Tibial artery (tissue), 4 donors: ENCODE measurements around the gene CCDC112.

ENCODE experiments used
- DNase-seq, 2 donors: peaks; one replicate each; pipeline ENCODE4 v3.0.0-alpha.2; 2019
- H3K27ac ChIP-seq, 2 donors: fragments of 200-600 bp; sonication (generic) in 1 of 2; 1 replicate in 1 of 2; 2 replicates in 1 of 2; pipeline ENCODE4 v1.5.1; 2018 to 2019; ENCODE audit warnings: mild to moderate bottlenecking in 1 of 2
- H3K27me3 ChIP-seq, 2 donors: fragments of 200-600 bp; sonication (generic) in 1 of 2; one replicate each; pipeline versions ENCODE4 v1.5.1 to v1.6.0; 2016 to 2019
- H3K36me3 ChIP-seq, 3 donors: fragments of 200-600 bp; sonication (generic) in 2 of 3; one replicate each; pipeline ENCODE4 v1.5.1; 2016 to 2019; ENCODE audit warnings: mild to moderate bottlenecking in 2 of 3
- H3K4me1 ChIP-seq, 4 donors: fragments of 200-600 bp; sonication (generic) in 2 of 4; 1 replicate in 3 of 4; 2 replicates in 1 of 4; pipeline ENCODE4 v1.5.1; 2016 to 2019
- H3K4me3 ChIP-seq, 2 donors: fragments of 200-600 bp; sonication (generic) in 1 of 2; 1 replicate in 1 of 2; 2 replicates in 1 of 2; pipeline ENCODE4 v1.5.1; 2018 to 2019; ENCODE audit warnings: mild to moderate bottlenecking in 2 of 2
- H3K9me3 ChIP-seq, 3 donors: fragments of 200-600 bp; sonication (generic) in 1 of 3; one replicate each; pipeline ENCODE4 v1.5.1; 2016 to 2019
- CTCF ChIP-seq, 2 experiments: fragments of 200-600 bp in 1 of 2; fragments of 450-650 bp in 1 of 2; IDR thresholded peaks; one replicate each; pipeline ENCODE4 v1.5.1; 2017 to 2019; ENCODE audit warnings: antibody characterized with exemption in 2 of 2, mild to moderate bottlenecking in 1 of 2, moderate library complexity in 1 of 2
- intact Hi-C: fragments of 100-400 bp; cut with DNase I; formaldehyde crosslinking; loops from one replicate; pipeline ENCODE4 v1.15.0; 2023; ENCODE audit warnings: low total_unique reads

CCDC112 gene

GRCh38 chr5:115304496-115304895 is 8.0 kb upstream of the CCDC112 start:
- DNase-seq: no peak
- no peaks in the 10 kb centered on the region for H3K36me3 ChIP-seq
- no peaks in the 10 kb centered on the region for H3K9me3 ChIP-seq
- intact Hi-C loops: no loop called here
- no peaks in the 10 kb centered on the region for H3K4me1 ChIP-seq
- TF ChIP-seq CTCF (IDR thresholded peaks at IDR 0.05): no peak
- H3K27ac ChIP-seq: no peak overlapping the region
- peaks cover 0 to 2% of the 10 kb centered on the region in 2 donors for H3K27me3 ChIP-seq
- no peak overlapping the region for H3K4me3 ChIP-seq

GRCh38 chr5:115298811-115299210 is 2.4 kb upstream of the CCDC112 start:
- no peak for DNase-seq
- Histone ChIP-seq H3K4me3 (no peak overlapping the region), H3K36me3 (no peaks in the 10 kb centered on the region), H3K9me3 (no peaks in the 10 kb centered on the region), H3K27ac (no peak overlapping the region), H3K27me3 (no peaks in the 10 kb centered on the region), H3K4me1 (peaks cover 0 to 10% (median 5%) of the 10 kb centered on the region in 4 donors)
- no peak for TF ChIP-seq CTCF (IDR thresholded peaks at IDR 0.05)
- intact Hi-C loops: no loop called here

GRCh38 chr5:115297031-115297430 is 577 bp upstream of the CCDC112 start:
- intact Hi-C loops: no loop called here
- TF ChIP-seq CTCF (IDR thresholded peaks at IDR 0.05): no peak
- no peaks in the 10 kb centered on the region for H3K9me3 ChIP-seq
- peaks cover 0 to 10% (median 5%) of the 10 kb centered on the region in 4 donors for H3K4me1 ChIP-seq
- no peaks in the 10 kb centered on the region for H3K36me3 ChIP-seq
- no peaks in the 10 kb centered on the region for H3K27me3 ChIP-seq
- DNase-seq: no peak
- H3K27ac ChIP-seq: peak overlapping the region in 1 of 2 donors; percentile 61
- peak overlapping the region; percentile 80 to 95 for H3K4me3 ChIP-seq

- peak overlapping the region; percentile 61 to 71 for H3K27ac ChIP-seq
- intact Hi-C loops: no loop called here
- no peaks in the 10 kb centered on the region for H3K9me3 ChIP-seq
- DNase-seq: no peak
- no peaks in the 10 kb centered on the region for H3K27me3 ChIP-seq
- TF ChIP-seq CTCF (IDR thresholded peaks at IDR 0.05): no peak
- no peaks in the 10 kb centered on the region for H3K36me3 ChIP-seq
- H3K4me3 ChIP-seq: peak overlapping the region; percentile 80 to 95
- H3K4me1 ChIP-seq: peaks cover 0 to 10% (median 5%) of the 10 kb centered on the region in 4 donors
Measured at GRCh38 chr5:115295777-115296123, 704 bp downstream of the CCDC112 start.

GRCh38 chr5:115291397-115291796 is 5.1 kb downstream of the CCDC112 start:
- no peak for DNase-seq
- no peak overlapping the region for H3K4me3 ChIP-seq
- TF ChIP-seq CTCF (IDR thresholded peaks at IDR 0.05): no peak
- intact Hi-C loops: no loop called here
- H3K36me3 ChIP-seq: no peaks in the 10 kb centered on the region
- no peaks in the 10 kb centered on the region for H3K9me3 ChIP-seq
- H3K27ac ChIP-seq: no peak overlapping the region
- H3K27me3 ChIP-seq: no peaks in the 10 kb centered on the region
- peaks cover 0 to 10% (median 5%) of the 10 kb centered on the region in 4 donors for H3K4me1 ChIP-seq

- Histone ChIP-seq H3K36me3 (peaks cover 0 to under 1% (median 0%) of the 10 kb centered on the region in 3 donors), H3K4me3 (no peak overlapping the region), H3K9me3 (no peaks in the 10 kb centered on the region), H3K4me1 (no peaks in the 10 kb centered on the region), H3K27me3 (no peaks in the 10 kb centered on the region), H3K27ac (no peak overlapping the region)
- TF ChIP-seq CTCF (IDR thresholded peaks at IDR 0.05): no peak
- DNase-seq: no peak
- intact Hi-C loops: no loop called here
Measured at GRCh38 chr5:115289104-115289503, 7.3 kb downstream of the CCDC112 start.
